GM18951 (cell line): ENCODE measurements around the gene STX12.
"Not testable (repeated sequence)": the region's sequence is repeated elsewhere in the genome, so short reads cannot be mapped to it uniquely, and the experiment has no call there.

ENCODE experiments used
- POLR2A ChIP-seq: IDR thresholded peaks from 4 replicates; pipeline ENCODE4 v1.6.1; 2011; ENCODE audit warnings: mild to moderate bottlenecking; ENCODE audit not compliant: insufficient read length, insufficient read depth; ENCODE audit errors: extremely low read depth
- in situ Hi-C: fragments of 300-500 bp; cut with MboI; formaldehyde crosslinking; loops from one replicate; pipeline ENCODE4 v1.12.0; 2022; ENCODE audit warnings: low sequenced_read_pairs, mixed read lengths, inconsistent platforms; ENCODE audit not compliant: unreplicated experiment

The STX12 gene

GRCh38 chr1:27759236-27759635 lies 13.8 kb upstream of the STX12 start:
- TF ChIP-seq POLR2A: no peak
- in situ Hi-C loops: no loop called here

DNA sequence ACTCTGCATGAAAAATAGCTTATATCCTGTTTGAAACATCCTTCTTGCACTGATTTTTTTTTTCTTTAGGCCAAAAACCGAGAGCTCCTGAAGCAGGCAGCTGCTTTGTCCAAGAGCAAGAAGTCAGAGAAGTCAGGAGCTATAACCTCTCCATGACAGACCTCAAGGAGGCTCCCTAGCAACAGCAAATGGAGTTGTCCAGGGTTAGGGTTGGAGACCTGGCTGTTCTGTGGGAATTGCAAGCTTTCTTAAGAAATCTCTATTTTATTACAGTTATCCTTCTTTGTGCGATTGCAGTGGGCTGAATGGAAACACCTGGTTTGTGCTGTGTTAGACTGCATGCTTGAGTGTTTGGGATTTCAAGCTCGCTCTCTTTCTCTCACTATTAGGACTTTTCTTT lies 12.6 kb upstream of the STX12 start:
- in situ Hi-C loops: no loop called here

GRCh38 chr1:27762033-27762432 lies 11.0 kb upstream of the STX12 start:
- in situ Hi-C loops: no loop called here

More for the DNA sequence above, 12.6 kb upstream of the STX12 start:
- TF ChIP-seq POLR2A: no peak

GRCh38 chr1:27763358-27763757 lies 9.7 kb upstream of the STX12 start:
- no peak for TF ChIP-seq POLR2A
- in situ Hi-C loops: no loop called here

More at GRCh38 chr1:27762033-27762432, 11.0 kb upstream of the STX12 start:
- TF ChIP-seq POLR2A: no peak

DNA sequence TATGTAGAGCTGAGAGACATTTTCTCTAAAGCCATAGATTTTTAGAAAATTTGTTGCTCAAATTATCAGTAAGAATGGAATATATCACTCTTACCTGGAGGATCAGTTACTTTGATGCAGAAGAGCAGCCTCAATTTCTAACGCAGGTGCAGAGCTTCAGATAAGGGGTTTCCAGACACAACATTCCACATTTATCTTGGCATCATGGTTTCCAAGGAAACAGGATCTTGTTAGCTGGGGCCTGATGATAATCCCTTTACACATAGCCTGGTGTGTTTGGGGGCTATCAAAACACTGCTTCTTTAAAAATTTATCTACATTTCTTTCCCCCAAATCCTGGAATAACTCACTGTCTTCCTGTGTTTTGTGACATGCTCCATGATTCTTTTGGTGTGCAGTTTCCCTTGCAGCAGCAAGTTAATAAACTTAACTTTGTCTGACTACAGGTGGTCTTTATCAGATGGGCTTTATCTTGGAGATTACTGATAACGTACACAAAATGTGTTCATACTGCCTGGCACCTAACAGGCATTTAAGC lies 2.7 kb upstream of the STX12 start:
- TF ChIP-seq POLR2A: no peak
- in situ Hi-C loops: no loop called here

- in situ Hi-C loops: no loop called here
- TF ChIP-seq POLR2A: no peak
These were observed 735 bp upstream of the STX12 start for GRCh38 chr1:27772036-27772931.

GRCh38 chr1:27773826-27774445 lies 917 bp downstream of the STX12 start:
- TF ChIP-seq POLR2A: no peak

DNA sequence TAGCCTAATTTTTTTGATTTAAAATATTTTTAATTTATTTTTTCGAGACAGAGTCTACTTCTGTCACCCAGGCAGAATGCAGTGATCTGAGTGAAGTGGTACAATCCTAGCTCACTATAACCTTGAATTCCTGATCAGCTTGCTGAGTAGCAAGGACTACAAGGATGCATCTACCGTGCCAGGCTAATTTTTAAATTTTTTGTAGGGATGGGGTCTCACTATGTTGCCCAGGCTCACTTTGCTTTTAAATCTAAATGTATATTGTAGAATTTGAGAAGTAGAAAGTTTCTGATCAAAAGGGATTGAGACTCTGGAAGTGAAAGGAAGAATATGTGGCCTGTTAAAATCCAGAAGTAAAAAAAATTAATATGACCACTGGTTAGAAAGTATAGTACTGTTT lies 1.6 kb downstream of the STX12 start:
- in situ Hi-C loops: no loop called here
- TF ChIP-seq POLR2A: no peak

More at GRCh38 chr1:27773826-27774445, 917 bp downstream of the STX12 start:
- in situ Hi-C loops: no loop called here

DNA sequence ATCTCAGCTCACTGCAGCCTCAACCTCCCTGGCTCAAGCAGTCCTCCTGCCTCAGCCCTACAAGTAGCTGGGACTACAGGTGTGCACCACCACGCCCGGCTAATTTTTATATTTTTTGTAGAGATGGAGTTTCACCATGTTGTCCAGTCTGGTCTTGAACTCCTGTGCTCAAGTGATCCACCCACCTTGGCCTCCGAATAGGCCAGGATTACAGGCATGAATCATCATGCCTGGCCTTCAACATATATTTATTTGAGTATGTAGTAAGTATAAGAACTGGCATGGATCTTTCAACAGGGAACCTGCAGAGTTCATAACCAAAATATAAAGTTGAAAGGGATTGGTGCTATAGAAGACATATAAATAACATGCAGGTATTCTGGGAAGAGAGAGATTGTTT lies 2.3 kb downstream of the STX12 start:
- in situ Hi-C loops: not testable (repeated sequence)

DNA sequence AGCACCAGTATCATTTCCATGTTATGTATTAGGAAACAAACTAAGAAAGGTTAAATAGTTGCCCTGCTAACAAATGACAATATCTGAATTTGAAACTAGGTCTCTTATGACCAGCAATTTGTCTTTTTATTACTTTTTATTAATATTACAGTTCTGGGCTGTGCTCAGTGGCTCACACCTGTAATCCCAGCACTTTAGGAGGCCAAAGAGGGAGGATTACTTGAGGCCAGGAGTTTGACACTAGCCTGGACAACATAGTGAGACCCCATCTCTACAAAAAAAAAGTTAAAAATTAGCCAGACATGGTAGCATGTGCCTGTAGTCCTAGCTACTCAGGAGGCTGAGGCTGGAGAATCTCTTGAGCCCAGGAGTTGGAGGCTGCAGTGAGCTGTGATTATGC lies 3.3 kb downstream of the STX12 start:
- in situ Hi-C loops: not testable (repeated sequence)

GRCh38 chr1:27778056-27778455 lies 5.0 kb downstream of the STX12 start:
- in situ Hi-C loops: no loop called here
- no peak for TF ChIP-seq POLR2A

- no peak for TF ChIP-seq POLR2A
- in situ Hi-C loops: no loop called here
These were observed 6.1 kb downstream of the STX12 start for GRCh38 chr1:27779122-27779521.

- in situ Hi-C loops: no loop called here
- TF ChIP-seq POLR2A: no peak
These were observed 9.9 kb downstream of the STX12 start for GRCh38 chr1:27782950-27783349.

DNA sequence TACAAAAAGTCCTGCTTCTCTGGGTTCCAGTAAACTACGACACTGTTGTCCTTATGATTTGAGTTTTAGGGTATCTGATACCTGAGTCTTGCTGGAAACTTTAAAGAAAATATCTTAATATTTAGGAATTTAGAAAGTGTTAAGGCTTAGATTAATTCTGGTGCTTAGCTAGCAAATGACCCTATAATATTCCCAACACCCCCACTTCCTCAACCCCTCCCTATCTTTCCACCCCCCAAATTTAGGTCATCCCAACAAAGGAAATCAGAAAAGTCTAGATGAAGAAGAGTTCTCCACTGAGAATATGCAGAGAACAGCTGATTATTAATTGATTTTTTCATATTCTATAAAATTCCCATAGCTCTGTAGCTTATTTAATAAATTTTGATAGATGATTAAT lies 11.7 kb downstream of the STX12 start:
- in situ Hi-C loops: no loop called here
- no peak for TF ChIP-seq POLR2A

DNA sequence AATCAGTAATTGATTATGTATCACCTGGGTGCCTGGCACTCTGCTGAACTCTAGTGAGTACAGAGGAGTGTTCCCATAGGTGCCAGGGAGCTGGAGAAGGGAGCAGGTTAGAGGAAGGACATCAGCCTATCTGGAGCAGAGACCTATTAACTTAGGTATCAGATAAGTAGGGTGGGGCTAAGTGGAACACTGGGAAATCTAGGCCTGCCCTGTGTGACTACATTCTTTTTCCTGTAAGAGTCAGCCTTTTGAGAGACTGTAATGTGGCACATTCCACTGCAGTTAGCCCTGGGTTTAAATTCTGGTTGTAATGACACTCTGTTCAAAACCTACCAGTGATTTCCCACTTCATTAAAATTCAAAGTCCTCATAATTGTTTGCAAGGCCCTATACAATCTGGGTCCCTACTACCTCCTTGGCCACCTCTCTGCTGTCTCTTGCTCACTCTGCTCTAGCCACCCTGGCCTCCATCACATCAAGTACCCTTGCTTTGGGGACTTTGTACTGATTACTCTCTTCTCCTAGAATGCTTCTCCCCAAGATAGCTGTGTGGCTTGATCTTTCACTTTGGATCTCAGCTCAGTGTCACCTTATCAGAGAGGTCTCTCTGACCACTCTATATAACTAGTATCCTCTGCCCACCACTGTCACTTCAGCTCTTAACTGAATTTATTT lies 12.9 kb downstream of the STX12 start:
- TF ChIP-seq POLR2A: no peak
- in situ Hi-C loops: no loop called here
